SH-SY5Y (cell line): Measurements from ENCODE around the gene PSAP.

ENCODE experiments used
- GATA2 ChIP-seq: IDR thresholded peaks from 2 replicates; pipeline ENCODE4 v1.6.1; 2011; ENCODE audit warnings: mild to moderate bottlenecking, low read depth, low read length
- GATA3 ChIP-seq: IDR thresholded peaks from 2 replicates; pipeline ENCODE4 v1.6.1; 2011; ENCODE audit warnings: low read depth, mild to moderate bottlenecking, low read length, moderate library complexity

DNA sequence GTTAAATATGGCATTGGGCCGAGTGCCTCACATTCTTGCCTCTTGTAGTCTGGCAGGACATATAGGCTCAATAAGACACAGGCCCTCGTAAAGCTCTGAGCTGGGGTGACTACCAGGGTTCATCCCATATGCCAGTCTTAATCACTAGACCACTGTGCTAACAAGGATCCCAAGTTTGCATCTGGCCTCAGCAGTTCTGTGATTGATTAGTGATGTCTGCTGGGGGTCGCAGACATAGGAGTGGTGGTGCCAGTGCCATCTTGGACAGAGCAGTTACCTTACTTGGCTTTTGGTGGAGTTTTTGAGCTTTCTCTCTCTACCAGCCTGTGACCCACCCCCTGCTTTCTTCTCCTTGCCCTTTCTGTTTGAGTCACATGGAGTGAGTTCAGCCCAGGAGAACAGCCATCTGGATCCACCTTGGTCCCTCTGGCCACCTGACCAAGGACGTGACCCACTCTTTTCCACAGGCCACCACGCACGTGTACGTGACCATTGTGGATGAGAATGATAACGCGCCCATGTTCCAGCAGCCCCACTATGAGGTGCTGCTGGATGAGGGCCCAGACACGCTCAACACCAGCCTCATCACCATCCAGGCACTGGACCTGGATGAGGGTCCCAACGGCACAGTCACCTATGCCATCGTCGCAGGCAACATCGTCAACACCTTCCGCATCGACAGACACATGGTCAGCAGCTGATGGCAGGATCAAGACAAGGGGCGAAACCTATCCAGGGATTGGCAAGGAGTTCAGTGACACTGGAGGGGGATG is 73.7 kb downstream of the PSAP start:
- no peak for TF ChIP-seq GATA2
- TF ChIP-seq GATA3: no peak
